Activated CD4-positive, alpha-beta T cell treated with anti-CD3 and anti-CD28 coated beads, Interleukin-2, Interleukin-4, amounts not matched to agents 100 ng/mL and 50 ng/mL, durations not matched to agents 16 hours and 8 hours (primary cell): ENCODE data around the gene H1-8.
"Not testable (repeated sequence)": the region's sequence is repeated elsewhere in the genome, so short reads cannot be mapped to it uniquely, and the experiment has no call there.

Experiments
- DNase-seq: peaks from one replicate; pipeline ENCODE4 v3.0.0-alpha.2; 2020; ENCODE audit warnings: low spot score

The H1-8 gene

GRCh38 chr3:129533406-129533805 is 9.6 kb upstream of the H1-8 start:
- no peak for DNase-seq

- no peak for DNase-seq
Observed at GRCh38 chr3:129534428-129535027, 8.4 kb upstream of the H1-8 start.

- no peak for DNase-seq
Observed at GRCh38 chr3:129535075-129535474, 7.9 kb upstream of the H1-8 start.

GRCh38 chr3:129536374-129536667 is 6.7 kb upstream of the H1-8 start:
- no peak for DNase-seq

- DNase-seq, result no peak
Observed at GRCh38 chr3:129536804-129537203, 6.2 kb upstream of the H1-8 start.

GRCh38 chr3:129539206-129539605 is 3.8 kb upstream of the H1-8 start:
- DNase-seq, result no peak

- DNase-seq, result no peak
Observed at GRCh38 chr3:129540776-129541516, 2.0 kb upstream of the H1-8 start.

GRCh38 chr3:129542747-129543146 is 228 bp upstream of the H1-8 start:
- no peak for DNase-seq

GRCh38 chr3:129543999-129544398 is 1.0 kb downstream of the H1-8 start:
- DNase-seq, result no peak

GRCh38 chr3:129545951-129546350 is 3.0 kb downstream of the H1-8 start:
- DNase-seq, result not testable (repeated sequence)

GRCh38 chr3:129547241-129547640 is 4.3 kb downstream of the H1-8 start:
- DNase-seq, result no peak

- DNase-seq, result no peak
Observed at GRCh38 chr3:129548104-129548965, 5.4 kb downstream of the H1-8 start.

GRCh38 chr3:129549006-129549800 is 6.2 kb downstream of the H1-8 start:
- DNase-seq, result no peak

GRCh38 chr3:129549805-129550204 is 6.8 kb downstream of the H1-8 start:
- no peak for DNase-seq

- no peak for DNase-seq
Observed at GRCh38 chr3:129552287-129553050, 9.5 kb downstream of the H1-8 start.

GRCh38 chr3:129553171-129553570 is 10.2 kb downstream of the H1-8 start:
- no peak for DNase-seq

GRCh38 chr3:129553719-129554118 is 10.7 kb downstream of the H1-8 start:
- DNase-seq, result no peak

- no peak for DNase-seq
Observed at GRCh38 chr3:129554356-129555152, 11.6 kb downstream of the H1-8 start.

GRCh38 chr3:129555153-129555550 is 12.2 kb downstream of the H1-8 start:
- no peak for DNase-seq

GRCh38 chr3:129555616-129556357 is 12.8 kb downstream of the H1-8 start:
- DNase-seq, result no peak
